ENCODE results near the gene GPR55. TPM values are rescaled to one million over a fixed set of nuclear protein-coding genes. Genes with fewer than 3 reads are reported as not detected.
A peak's percentile ranks its signal among the peaks of the same experiment; 100 is the strongest.

GPR55 gene
- total and polyA plus RNA-seq, 10 donors = 0.86 to 6.8 (median 3.1) TPM

DNA sequence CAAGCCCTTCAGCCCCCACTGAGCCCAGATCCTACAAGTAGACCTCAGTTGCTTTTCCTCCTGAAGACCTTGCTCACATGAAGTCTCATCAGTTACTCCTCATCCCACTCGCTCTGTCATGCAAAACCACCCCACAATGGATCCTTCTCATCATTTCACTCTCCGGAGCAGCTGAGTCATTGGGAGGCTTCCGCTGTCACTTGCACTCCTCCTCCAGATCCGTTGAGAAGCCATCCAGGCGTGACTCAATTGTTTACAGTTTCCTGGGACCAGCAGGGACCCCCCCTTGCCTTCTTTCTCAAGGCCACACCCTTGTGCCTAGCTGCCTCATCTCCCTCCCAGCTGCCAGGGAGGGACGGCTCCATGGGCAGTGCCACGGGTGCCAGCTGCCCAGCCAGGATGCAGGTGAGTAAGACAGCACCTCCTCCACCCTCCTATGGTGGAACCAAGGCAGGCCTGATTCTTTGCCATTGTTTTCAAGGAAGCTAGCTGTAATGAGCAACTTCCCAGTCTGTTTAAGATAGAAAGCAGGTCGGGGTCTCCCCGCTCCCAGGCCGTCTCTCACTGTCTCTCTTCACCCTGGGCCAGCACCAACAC is 16.3 kb downstream of the GPR55 start:
- 62 to 81% (median 66%) methylated on average over 10 of the region's 10 CpGs for WGBS, 5 donors

DNA sequence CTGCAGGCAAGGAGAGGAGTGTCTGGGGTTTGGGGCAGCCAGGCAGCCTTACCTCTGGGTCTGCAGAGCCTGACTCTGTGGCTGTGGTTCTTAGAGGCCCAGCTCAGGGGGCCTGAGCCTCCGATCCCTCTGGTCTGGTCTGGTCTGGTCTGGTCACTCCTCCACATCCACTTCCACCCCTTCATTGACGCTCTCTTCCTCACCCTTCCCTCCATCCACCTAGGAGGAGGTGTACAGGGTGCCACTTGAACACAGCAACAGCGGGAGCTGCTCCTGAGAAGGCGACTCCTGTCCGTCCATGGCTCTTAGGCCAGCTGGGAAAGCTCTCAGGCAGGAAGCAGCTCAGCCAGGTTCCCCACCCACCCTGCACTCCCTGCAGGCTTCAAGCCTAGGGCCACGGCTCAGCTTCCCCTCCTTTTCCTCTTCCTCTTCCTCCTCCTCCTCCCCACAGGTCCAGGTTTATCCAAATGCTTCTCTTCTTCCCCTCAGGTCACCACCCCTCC is 16.9 kb downstream of the GPR55 start:
- WGBS, 5 donors = 62 to 87% (median 76%) methylated on average over 5 to 6 of the region's 6 CpGs
- Histone ChIP-seq H3K9me3 (no peaks in the 10 kb centered on the region), H3K36me3 (peaks cover 0 to 10% (median 0%) of the 10 kb centered on the region in 6 donors), H3K4me3 (no peak overlapping the region), H3K27me3 (replicated peaks in 1 of 7) (no peaks in the 10 kb centered on the region), H3K4me1 (peaks cover 0 to 23% (median under 1%) of the 10 kb centered on the region in 6 donors), H3K27ac (no peak overlapping the region)
- peak; percentile 67 for DNase-seq
- TF ChIP-seq, protein P1, sequence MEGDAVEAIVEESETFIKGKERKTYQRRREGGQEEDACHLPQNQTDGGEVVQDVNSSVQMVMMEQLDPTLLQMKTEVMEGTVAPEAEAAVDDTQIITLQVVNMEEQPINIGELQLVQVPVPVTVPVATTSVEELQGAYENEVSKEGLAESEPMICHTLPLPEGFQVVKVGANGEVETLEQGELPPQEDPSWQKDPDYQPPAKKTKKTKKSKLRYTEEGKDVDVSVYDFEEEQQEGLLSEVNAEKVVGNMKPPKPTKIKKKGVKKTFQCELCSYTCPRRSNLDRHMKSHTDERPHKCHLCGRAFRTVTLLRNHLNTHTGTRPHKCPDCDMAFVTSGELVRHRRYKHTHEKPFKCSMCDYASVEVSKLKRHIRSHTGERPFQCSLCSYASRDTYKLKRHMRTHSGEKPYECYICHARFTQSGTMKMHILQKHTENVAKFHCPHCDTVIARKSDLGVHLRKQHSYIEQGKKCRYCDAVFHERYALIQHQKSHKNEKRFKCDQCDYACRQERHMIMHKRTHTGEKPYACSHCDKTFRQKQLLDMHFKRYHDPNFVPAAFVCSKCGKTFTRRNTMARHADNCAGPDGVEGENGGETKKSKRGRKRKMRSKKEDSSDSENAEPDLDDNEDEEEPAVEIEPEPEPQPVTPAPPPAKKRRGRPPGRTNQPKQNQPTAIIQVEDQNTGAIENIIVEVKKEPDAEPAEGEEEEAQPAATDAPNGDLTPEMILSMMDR (IDR thresholded peaks at IDR 0.05 in 8 of 11, conservative IDR thresholded peaks at IDR 0.05 in 3 of 11) = no peak
- TF ChIP-seq POLR2AphosphoS5 (IDR thresholded peaks at IDR 0.05) = no peak
- no peak for TF ChIP-seq POLR2A (IDR thresholded peaks at IDR 0.05)
- intact Hi-C loops (cut with DNase I; ENCODE audit: low total_unique reads) = no loop called here

More for the DNA sequence above, 16.3 kb downstream of the GPR55 start:
- peak; percentile 62 for DNase-seq
- Histone ChIP-seq H3K9me3 (no peaks in the 10 kb centered on the region), H3K4me3 (no peak overlapping the region), H3K27me3 (replicated peaks in 1 of 7) (no peaks in the 10 kb centered on the region), H3K36me3 (peaks cover 0 to 10% (median 0%) of the 10 kb centered on the region in 6 donors), H3K4me1 (peaks cover 0 to 27% (median 3%) of the 10 kb centered on the region in 6 donors), H3K27ac (no peak overlapping the region)
- TF ChIP-seq, protein P1 (IDR thresholded peaks at IDR 0.05 in 8 of 11, conservative IDR thresholded peaks at IDR 0.05 in 3 of 11) = no peak
- no peak for TF ChIP-seq POLR2AphosphoS5 (IDR thresholded peaks at IDR 0.05)
- TF ChIP-seq POLR2A (IDR thresholded peaks at IDR 0.05) = no peak
- intact Hi-C loops (cut with DNase I; ENCODE audit: low total_unique reads) = no loop called here

DNA sequence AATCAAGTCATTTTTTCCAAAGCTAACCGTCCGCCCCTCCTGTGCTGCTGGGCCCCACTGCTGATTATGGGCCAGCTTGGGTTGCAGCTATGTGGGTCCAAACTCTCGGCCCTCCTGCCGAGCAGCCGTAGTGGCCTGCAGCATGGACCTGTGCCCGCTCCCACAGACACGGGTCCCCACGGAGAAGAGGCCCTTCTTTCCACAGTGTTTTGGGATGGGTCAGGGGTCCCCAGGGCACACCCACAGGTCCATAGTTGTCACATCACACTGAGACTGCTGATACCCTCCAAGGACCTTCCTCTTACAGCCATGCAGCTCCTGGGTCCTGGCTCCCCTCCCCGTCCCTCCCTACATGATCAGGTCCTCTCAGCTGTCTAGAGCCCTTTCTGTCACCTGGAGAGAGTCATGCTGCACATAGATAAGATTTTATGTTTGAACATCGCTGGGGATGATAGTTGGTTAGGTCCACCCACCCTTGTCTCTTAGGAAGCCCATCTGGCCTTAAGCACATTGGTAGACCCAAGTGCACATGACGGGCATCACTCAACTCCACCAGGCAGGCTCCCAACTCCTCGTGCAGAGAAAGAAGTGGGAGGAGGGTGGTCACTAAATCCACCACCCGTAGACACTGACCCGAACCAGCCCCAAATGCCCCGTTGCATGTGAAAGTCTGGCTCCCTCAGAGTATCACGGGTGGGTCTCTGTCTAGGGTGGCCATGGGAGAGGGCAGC is 17.5 kb downstream of the GPR55 start:
- TF ChIP-seq, protein P1 (IDR thresholded peaks at IDR 0.05 in 8 of 11, conservative IDR thresholded peaks at IDR 0.05 in 3 of 11) = no peak
- no peak for TF ChIP-seq POLR2A (IDR thresholded peaks at IDR 0.05)
- TF ChIP-seq POLR2AphosphoS5 (IDR thresholded peaks at IDR 0.05) = no peak
- DNase-seq = peak; percentile 53

More for the DNA sequence above, 17.5 kb downstream of the GPR55 start:
- 91 to 95% (median 93%) methylated on average over 16 of the region's 16 CpGs for WGBS, 5 donors
- Histone ChIP-seq H3K4me1 (peaks cover 0 to 22% (median 1%) of the 10 kb centered on the region in 6 donors), H3K36me3 (peaks cover 0 to 10% (median 0%) of the 10 kb centered on the region in 6 donors), H3K27ac (no peak overlapping the region), H3K4me3 (no peak overlapping the region), H3K27me3 (replicated peaks in 1 of 7) (no peaks in the 10 kb centered on the region), H3K9me3 (no peaks in the 10 kb centered on the region)
- intact Hi-C loops (cut with DNase I; ENCODE audit: low total_unique reads) = no loop called here
